ENCODE measurements around the gene UBE4B. TPM values are rescaled to one million over a fixed set of nuclear protein-coding genes. Genes with fewer than 3 reads are reported as not detected.
A peak's percentile ranks its signal among the peaks of the same experiment; 100 is the strongest.
"Not testable (repeated sequence)": the region's sequence is repeated elsewhere in the genome, so short reads cannot be mapped to it uniquely, and the experiment has no call there.

The UBE4B gene
- total RNA-seq, 1 donor from 2014 or later = 29.1 TPM

- no peak for DNase-seq (ENCODE audit: low read depth)
These were observed 176.8 kb downstream of the UBE4B start for GRCh38 chr1:10209590-10209904.

- DNase-seq (ENCODE audit: low read depth) = peak; percentile 98
These were observed 177.4 kb downstream of the UBE4B start, which contains the start of gene KIF1B for GRCh38 chr1:10209905-10210810. KIF1B (plus strand) TSS chr1:10210570; CDS start chr1:10232329, 21,759 bp downstream.

GRCh38 chr1:10210841-10211804 lies 178.4 kb downstream of the UBE4B start:
- DNase-seq (ENCODE audit: low read depth) = peak; percentile 98

- peak; percentile 94 for DNase-seq (ENCODE audit: low read depth)
These were observed 179.2 kb downstream of the UBE4B start for GRCh38 chr1:10211805-10212410.

GRCh38 chr1:10212476-10212875 lies 179.7 kb downstream of the UBE4B start:
- DNase-seq (ENCODE audit: low read depth) = peak; percentile 47

- DNase-seq (ENCODE audit: low read depth) = no peak
These were observed 180.5 kb downstream of the UBE4B start for GRCh38 chr1:10213186-10213705.

GRCh38 chr1:10216090-10216749 lies 183.5 kb downstream of the UBE4B start:
- no peak for DNase-seq (ENCODE audit: low read depth)

- peak; percentile 44 for DNase-seq (ENCODE audit: low read depth)
These were observed 185.1 kb downstream of the UBE4B start for GRCh38 chr1:10217748-10218441.

- no peak for DNase-seq (ENCODE audit: low read depth)
These were observed 187.4 kb downstream of the UBE4B start for GRCh38 chr1:10220200-10220599.

- DNase-seq (ENCODE audit: low read depth) = not testable (repeated sequence)
These were observed 187.9 kb downstream of the UBE4B start for GRCh38 chr1:10220657-10221056.

GRCh38 chr1:10225573-10225972 lies 192.8 kb downstream of the UBE4B start:
- DNase-seq (ENCODE audit: low read depth) = peak; percentile 30

- DNase-seq (ENCODE audit: low read depth) = no peak
These were observed 195.8 kb downstream of the UBE4B start for GRCh38 chr1:10228528-10228927.

- no peak for DNase-seq (ENCODE audit: low read depth)
These were observed 197.1 kb downstream of the UBE4B start for GRCh38 chr1:10229903-10230302.

MicroRNAs encoded within 50 kb of the gene (microRNA counts, 767-probe panel; counts per million panel counts)
- microRNA hsa-miR-1273d = not detected

Small RNA genes within 50 kb of the gene (microRNA-seq; reads per million reads assigned to microRNA genes)
- not detected for gene MIR1273D

Other genes with a start within 250 kb of the UBE4B start
- 17.1 and 23.5 TPM in 2 replicates for gene CLSTN1, start 209.0 kb upstream of the UBE4B start, total RNA-seq
- 19.6 and 26.0 TPM in 2 replicates for gene CTNNBIP1, start 122.7 kb upstream of the UBE4B start, total RNA-seq
- gene LZIC, start 89.6 kb upstream of the UBE4B start, total RNA-seq = 45.9 and 48.2 TPM in 2 replicates
- gene NMNAT1, start 89.5 kb upstream of the UBE4B start, total RNA-seq = 9.8 and 12.4 TPM in 2 replicates
- gene RBP7, start 35.7 kb upstream of the UBE4B start, total RNA-seq = not detected in 2 replicates
- gene KIF1B, start 177.6 kb downstream of the UBE4B start, total RNA-seq = 135 and 155 TPM in 2 replicates